ENCODE data around the gene SIK1. TPM values are rescaled to one million over a fixed set of nuclear protein-coding genes. Genes with fewer than 3 reads are reported as not detected.
"Not testable (repeated sequence)": the region's sequence is repeated elsewhere in the genome, so short reads cannot be mapped to it uniquely, and the experiment has no call there.

SIK1 gene
- total RNA-seq, 1 donor from 2014 or later, result 33.2 TPM

- not testable (repeated sequence) for FAIRE-seq; H3K27me3 ChIP-seq (ENCODE audit: control insufficient read depth, insufficient read depth, low read length); H3K4me3 ChIP-seq (ENCODE audit: low read depth, low read length)
Observed at GRCh38 chr21:43426004-43426403, 927 bp downstream of the SIK1 start.

GRCh38 chr21:43419475-43419874 is 7.5 kb downstream of the SIK1 start:
- H3K27me3 ChIP-seq (ENCODE audit: control insufficient read depth, insufficient read depth, low read length); H3K4me3 ChIP-seq (ENCODE audit: low read depth, low read length); DNase-seq (ENCODE audit: low read depth); FAIRE-seq; H3K36me3 ChIP-seq (ENCODE audit: control insufficient read depth, insufficient read depth, low read length): not testable (repeated sequence)

More at GRCh38 chr21:43426004-43426403, 927 bp downstream of the SIK1 start:
- H3K36me3 ChIP-seq (ENCODE audit: control insufficient read depth, insufficient read depth, low read length); DNase-seq (ENCODE audit: low read depth): not testable (repeated sequence)

GRCh38 chr21:43414576-43414975 is 12.4 kb downstream of the SIK1 start:
- not testable (repeated sequence) for H3K27me3 ChIP-seq (ENCODE audit: control insufficient read depth, insufficient read depth, low read length); H3K4me3 ChIP-seq (ENCODE audit: low read depth, low read length); FAIRE-seq; DNase-seq (ENCODE audit: low read depth); H3K36me3 ChIP-seq (ENCODE audit: control insufficient read depth, insufficient read depth, low read length)

- not testable (repeated sequence) for H3K36me3 ChIP-seq (ENCODE audit: control insufficient read depth, insufficient read depth, low read length); DNase-seq (ENCODE audit: low read depth); H3K4me3 ChIP-seq (ENCODE audit: low read depth, low read length); H3K27me3 ChIP-seq (ENCODE audit: control insufficient read depth, insufficient read depth, low read length); FAIRE-seq
Observed at GRCh38 chr21:43412020-43412788, 14.7 kb downstream of the SIK1 start.

- not testable (repeated sequence) for H3K27me3 ChIP-seq (ENCODE audit: control insufficient read depth, insufficient read depth, low read length); FAIRE-seq; H3K36me3 ChIP-seq (ENCODE audit: control insufficient read depth, insufficient read depth, low read length); H3K4me3 ChIP-seq (ENCODE audit: low read depth, low read length); DNase-seq (ENCODE audit: low read depth)
Observed at GRCh38 chr21:43410456-43411068, 16.4 kb downstream of the SIK1 start.

GRCh38 chr21:43407139-43407538 is 19.8 kb downstream of the SIK1 start:
- not testable (repeated sequence) for FAIRE-seq; H3K27me3 ChIP-seq (ENCODE audit: control insufficient read depth, insufficient read depth, low read length); H3K4me3 ChIP-seq (ENCODE audit: low read depth, low read length); H3K36me3 ChIP-seq (ENCODE audit: control insufficient read depth, insufficient read depth, low read length); DNase-seq (ENCODE audit: low read depth)

GRCh38 chr21:43404450-43404849 is 22.5 kb downstream of the SIK1 start:
- FAIRE-seq; H3K27me3 ChIP-seq (ENCODE audit: control insufficient read depth, insufficient read depth, low read length); DNase-seq (ENCODE audit: low read depth); H3K4me3 ChIP-seq (ENCODE audit: low read depth, low read length); H3K36me3 ChIP-seq (ENCODE audit: control insufficient read depth, insufficient read depth, low read length): not testable (repeated sequence)

GRCh38 chr21:43403651-43404430 is 23.1 kb downstream of the SIK1 start:
- H3K4me3 ChIP-seq (ENCODE audit: low read depth, low read length); FAIRE-seq; H3K36me3 ChIP-seq (ENCODE audit: control insufficient read depth, insufficient read depth, low read length); DNase-seq (ENCODE audit: low read depth); H3K27me3 ChIP-seq (ENCODE audit: control insufficient read depth, insufficient read depth, low read length): not testable (repeated sequence)

GRCh38 chr21:43401125-43401524 is 25.8 kb downstream of the SIK1 start:
- H3K4me3 ChIP-seq (ENCODE audit: low read depth, low read length); H3K27me3 ChIP-seq (ENCODE audit: control insufficient read depth, insufficient read depth, low read length); DNase-seq (ENCODE audit: low read depth); H3K36me3 ChIP-seq (ENCODE audit: control insufficient read depth, insufficient read depth, low read length); FAIRE-seq: not testable (repeated sequence)

- FAIRE-seq; DNase-seq (ENCODE audit: low read depth); H3K36me3 ChIP-seq (ENCODE audit: control insufficient read depth, insufficient read depth, low read length); H3K27me3 ChIP-seq (ENCODE audit: control insufficient read depth, insufficient read depth, low read length); H3K4me3 ChIP-seq (ENCODE audit: low read depth, low read length): not testable (repeated sequence)
Observed at GRCh38 chr21:43399595-43400015, 27.3 kb downstream of the SIK1 start.

GRCh38 chr21:43399136-43399535 is 27.8 kb downstream of the SIK1 start:
- H3K27me3 ChIP-seq (ENCODE audit: control insufficient read depth, insufficient read depth, low read length); H3K4me3 ChIP-seq (ENCODE audit: low read depth, low read length); FAIRE-seq; H3K36me3 ChIP-seq (ENCODE audit: control insufficient read depth, insufficient read depth, low read length); DNase-seq (ENCODE audit: low read depth): not testable (repeated sequence)

GRCh38 chr21:43398533-43398932 is 28.4 kb downstream of the SIK1 start:
- H3K27me3 ChIP-seq (ENCODE audit: control insufficient read depth, insufficient read depth, low read length); H3K4me3 ChIP-seq (ENCODE audit: low read depth, low read length); FAIRE-seq; H3K36me3 ChIP-seq (ENCODE audit: control insufficient read depth, insufficient read depth, low read length); DNase-seq (ENCODE audit: low read depth): not testable (repeated sequence)

- not testable (repeated sequence) for DNase-seq (ENCODE audit: low read depth); H3K36me3 ChIP-seq (ENCODE audit: control insufficient read depth, insufficient read depth, low read length); FAIRE-seq; H3K4me3 ChIP-seq (ENCODE audit: low read depth, low read length); H3K27me3 ChIP-seq (ENCODE audit: control insufficient read depth, insufficient read depth, low read length)
Observed at GRCh38 chr21:43398000-43398399, 28.9 kb downstream of the SIK1 start.

- H3K27me3 ChIP-seq (ENCODE audit: control insufficient read depth, insufficient read depth, low read length); H3K36me3 ChIP-seq (ENCODE audit: control insufficient read depth, insufficient read depth, low read length); H3K4me3 ChIP-seq (ENCODE audit: low read depth, low read length); DNase-seq (ENCODE audit: low read depth); FAIRE-seq: not testable (repeated sequence)
Observed at GRCh38 chr21:43397439-43397808, 29.5 kb downstream of the SIK1 start.
